OCI-M1 (cell line): Measurements from ENCODE around the gene FAM78A.
"Not testable (repeated sequence)": the region's sequence is repeated elsewhere in the genome, so short reads cannot be mapped to it uniquely, and the experiment has no call there.

Source experiments
- DNase-seq: peaks from one replicate; lab custom pipeline; 2025; lab: John Stamatoyannopoulos, UW

The FAM78A gene

DNA sequence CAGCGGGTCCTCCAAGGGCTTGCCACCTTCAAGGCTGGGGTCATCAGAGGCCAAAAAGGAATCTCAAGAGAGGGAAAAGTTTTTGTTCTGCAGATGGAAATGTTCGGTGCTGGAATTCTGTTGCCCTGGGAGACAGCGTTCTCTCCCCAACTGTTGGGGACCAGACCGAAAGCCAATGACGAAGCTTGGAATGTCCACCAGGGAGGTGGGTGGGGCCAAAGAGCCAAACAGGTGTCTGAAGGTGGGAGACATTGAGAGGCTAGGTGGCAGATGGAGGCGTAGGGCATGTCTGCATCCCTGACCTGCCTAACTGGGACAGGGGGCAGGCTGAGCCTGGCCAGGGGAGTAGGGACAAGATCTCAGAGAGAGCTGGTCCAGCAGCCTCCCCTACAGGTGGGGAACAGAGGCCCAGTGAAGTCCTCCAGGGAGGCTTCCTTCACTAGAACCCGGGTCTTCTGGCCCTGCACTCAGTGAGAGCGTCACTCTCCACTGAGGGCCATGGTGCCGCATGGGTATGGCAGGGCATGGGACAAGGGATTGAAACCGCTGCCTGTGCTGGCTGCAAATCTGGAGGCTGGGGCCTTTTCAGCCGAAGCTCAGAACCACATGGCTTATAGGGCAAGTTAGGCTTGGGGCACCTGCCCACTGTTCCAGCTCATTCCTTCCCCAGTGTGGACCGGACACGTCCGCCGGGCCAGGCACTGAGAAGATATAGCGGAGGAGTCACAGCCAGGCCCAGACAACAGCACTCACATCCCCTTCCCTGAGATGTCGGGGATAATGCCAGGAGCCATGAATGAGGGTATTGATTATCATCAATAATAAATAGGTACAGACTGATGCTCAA lies 5.0 kb upstream of the FAM78A start:
- DNase-seq = no peak

DNA sequence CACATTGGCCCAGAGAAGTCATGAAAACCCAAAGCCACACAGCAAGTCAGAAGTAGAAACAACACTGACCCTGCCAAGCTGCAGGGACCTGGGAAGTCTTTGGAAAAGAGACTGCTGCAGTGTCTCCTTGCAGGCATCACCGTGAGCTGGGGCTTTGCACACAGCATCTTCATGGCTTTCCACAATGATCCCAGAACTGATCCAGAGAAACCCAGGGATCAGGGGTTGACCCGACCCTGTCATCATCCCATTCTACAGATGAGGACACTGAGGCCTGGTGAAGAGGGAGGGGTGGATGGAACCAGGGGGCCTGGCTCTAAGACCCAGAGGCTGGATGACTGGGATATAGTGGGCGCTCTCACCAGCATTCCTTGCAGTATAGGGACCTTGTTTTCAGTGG lies 4.3 kb upstream of the FAM78A start:
- no peak for DNase-seq

DNA sequence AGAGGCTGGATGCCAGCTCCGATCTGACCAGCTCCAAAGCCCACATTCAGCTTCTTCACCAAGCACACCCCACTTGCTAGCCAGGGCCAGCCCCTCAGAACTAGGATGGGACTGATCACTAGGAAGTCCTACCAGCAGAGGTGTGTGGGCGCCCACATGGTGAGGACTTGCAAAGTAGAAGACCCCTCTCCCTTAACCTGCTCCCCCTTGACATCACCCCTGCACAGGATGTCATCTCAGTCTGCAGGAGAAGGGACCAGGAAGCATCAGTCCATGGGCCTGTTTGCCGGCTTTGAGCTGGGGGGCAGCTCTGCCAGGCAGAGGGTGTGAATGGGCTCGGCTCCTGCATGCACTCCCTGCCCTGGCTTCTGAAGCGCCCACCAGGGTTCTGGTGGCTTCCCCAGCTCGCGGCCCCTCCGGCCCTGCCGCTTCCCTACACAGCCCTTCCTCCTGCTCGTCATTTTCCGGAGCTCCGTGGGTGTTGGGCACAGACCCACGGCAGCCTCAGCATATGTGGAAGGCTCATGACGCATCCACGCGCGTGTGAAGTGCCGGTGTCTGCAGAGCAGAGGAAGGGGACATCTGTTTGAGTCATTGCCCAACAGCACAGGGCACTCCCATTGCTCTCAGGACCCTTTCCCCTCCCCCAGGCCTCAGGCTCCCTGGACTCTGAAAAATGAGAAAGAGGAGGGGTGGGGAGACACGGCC lies 3.7 kb upstream of the FAM78A start:
- no peak for DNase-seq

- DNase-seq = no peak
These were observed 3.0 kb upstream of the FAM78A start for GRCh38 chr9:131279196-131279862.

DNA sequence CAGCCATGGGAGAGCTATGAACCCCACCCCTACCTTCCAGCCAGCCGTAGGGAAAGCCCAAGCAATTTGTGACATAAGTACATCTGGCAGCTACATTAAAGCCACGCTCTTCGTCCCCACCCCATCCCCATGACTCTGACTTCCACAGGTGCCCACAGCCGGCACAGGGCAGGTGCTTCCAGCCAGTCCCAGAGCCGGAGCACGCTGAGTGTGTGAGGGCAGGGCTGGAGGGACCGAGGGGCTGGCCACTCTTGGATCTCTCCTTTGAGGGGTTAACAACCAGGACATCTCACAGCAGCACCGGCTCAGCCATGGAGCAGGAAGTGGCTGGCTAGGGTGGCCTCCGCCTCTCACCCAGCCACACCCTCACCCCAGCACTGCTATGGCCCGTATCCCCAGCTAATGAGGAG lies 2.4 kb upstream of the FAM78A start:
- DNase-seq = peak; percentile 21

GRCh38 chr9:131277910-131278701 lies 1.8 kb upstream of the FAM78A start:
- DNase-seq = peak; percentile 90

- peak; percentile 36 for DNase-seq
These were observed 1.1 kb upstream of the FAM78A start for GRCh38 chr9:131277287-131277909.

DNA sequence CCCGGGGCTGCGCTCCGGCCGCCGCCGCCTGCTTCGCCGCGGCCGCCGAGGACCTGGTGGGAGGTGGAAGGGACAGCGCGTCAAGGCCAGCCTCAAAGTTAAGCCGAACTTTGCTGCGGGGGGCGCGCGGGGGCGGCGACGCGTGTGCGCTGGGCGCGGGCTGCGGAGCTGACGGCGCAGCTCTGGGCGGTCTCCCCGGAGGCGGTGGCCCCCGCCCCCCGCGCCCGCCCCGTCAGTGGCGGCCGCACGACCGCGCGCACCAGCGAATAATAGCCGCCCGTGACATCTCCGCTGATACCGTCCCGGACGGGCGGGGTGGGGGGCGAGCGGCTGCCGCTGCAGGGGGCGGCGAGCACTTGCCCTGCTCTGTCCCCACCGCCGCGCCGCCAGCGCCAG lies 579 bp upstream of the FAM78A start:
- DNase-seq = peak; percentile 60

GRCh38 chr9:131275332-131276093 lies 797 bp downstream of the FAM78A start:
- peak; percentile 81 for DNase-seq

DNA sequence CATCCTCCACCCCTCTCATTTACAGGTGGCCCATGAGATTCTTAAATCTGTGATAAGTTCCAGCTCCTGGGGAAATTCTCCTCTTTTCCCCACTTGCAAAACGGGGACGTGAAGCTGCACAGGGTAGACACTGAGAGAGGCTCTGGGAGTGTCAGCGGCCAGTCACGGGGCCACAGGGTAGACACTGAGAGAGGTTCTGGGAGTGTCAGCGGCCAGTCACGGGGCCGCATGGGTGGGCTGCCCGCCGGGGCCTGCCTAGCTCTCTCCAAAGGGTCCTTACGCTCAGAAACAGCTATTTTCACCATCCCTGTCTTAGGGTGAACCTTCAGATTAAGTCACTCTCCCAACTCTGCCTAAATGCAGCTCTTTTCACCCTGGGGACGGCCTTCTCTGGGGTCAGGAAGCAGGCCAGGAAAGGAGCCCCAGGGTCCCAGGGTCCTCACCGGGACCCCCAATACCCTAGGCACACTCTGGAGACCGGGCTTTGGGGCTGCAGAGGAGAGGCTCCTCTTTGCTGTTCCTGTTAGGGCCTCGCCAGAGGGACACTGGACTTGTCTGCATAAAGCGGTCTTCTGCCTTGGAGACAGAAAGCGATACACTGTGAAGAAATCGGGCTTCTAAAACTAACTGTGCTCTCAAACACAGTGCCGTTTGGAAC lies 1.5 kb downstream of the FAM78A start:
- DNase-seq = peak; percentile 70

GRCh38 chr9:131273856-131274673 lies 2.2 kb downstream of the FAM78A start:
- peak; percentile 74 for DNase-seq

- peak; percentile 78 for DNase-seq
These were observed 3.0 kb downstream of the FAM78A start for GRCh38 chr9:131273146-131273855.

DNA sequence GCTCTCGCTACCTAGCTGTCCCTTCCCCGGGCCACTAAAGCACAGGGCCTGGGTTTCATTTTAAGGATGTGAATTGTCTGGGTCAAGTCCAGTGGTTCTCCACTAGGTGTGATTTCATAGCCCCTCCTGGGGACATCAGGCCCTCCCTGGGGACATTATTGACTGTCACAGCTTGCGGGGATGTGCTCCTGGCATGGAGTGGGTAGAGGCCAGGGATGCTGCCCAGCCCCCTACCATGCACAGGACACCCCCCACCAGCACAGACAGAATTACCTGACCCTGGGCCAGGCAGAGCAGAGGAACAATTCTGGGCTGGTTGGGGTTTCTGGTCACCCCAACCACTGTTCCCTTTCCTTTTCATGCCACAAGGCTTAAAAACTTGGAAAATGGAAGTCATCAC lies 4.1 kb downstream of the FAM78A start:
- peak; percentile 19 for DNase-seq

- DNase-seq = no peak
These were observed 4.8 kb downstream of the FAM78A start for GRCh38 chr9:131271506-131271931.

GRCh38 chr9:131271016-131271273 lies 5.4 kb downstream of the FAM78A start:
- DNase-seq = not testable (repeated sequence)

GRCh38 chr9:131270171-131271015 lies 5.9 kb downstream of the FAM78A start:
- DNase-seq = peak; percentile 66

DNA sequence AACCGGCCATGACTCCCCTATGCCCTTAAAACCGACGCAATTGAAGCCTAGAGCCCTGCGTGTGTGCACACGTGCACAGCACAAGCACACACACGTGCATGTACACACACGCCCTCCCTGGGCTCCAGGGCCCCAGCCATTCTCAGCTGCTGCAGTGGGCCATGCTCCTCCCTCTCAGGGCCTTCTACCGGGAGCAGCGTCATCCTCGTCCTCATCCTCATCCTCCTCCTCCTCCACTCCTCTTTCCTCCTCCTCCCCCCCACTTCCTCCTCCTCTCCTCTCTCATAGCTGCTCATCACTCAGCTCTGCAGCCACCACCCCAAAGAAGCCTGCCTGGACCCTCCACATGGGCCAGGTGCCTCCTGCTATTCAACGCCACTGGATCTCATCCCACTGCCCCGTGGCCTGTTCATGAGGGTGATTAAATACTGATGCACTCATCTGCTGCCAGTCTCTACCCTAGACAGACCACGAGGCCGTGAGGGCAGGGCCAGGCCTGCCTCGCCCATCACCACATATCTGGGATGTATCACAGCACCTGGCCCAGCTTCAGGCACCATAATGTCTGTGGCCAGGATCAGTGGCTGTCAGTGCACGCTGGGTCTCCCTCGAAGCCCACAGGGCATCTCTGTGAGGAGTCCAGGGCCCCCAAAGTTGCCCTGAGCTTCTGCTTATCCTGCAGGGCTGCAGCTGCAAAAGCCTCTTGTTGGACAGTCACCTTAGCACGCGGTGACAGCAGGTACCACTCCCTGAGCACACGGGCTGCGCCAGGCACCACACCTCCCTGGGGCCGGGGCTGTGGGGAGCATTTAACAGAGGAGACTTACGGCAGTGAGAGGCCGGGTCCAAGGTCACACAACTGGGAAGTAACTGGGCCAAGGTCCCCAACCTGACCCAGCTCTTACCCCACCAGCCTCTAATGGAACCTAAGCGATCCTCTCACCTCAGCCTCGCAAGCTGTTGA lies 9.8 kb downstream of the FAM78A start:
- no peak for DNase-seq
